ENCODE data around the gene UXT.

The UXT gene

GRCh38 chrX:47625365-47625764, 33.6 kb downstream of the UXT start:
- DNase-seq (ENCODE audit: insufficient read length, low spot score) (no peak), FAIRE-seq (no peak)
- no peak for TF ChIP-seq CTCF (IDR thresholded peaks at IDR 0.05; ENCODE audit: insufficient read depth, missing control alignments)

- no peak for TF ChIP-seq CTCF (IDR thresholded peaks at IDR 0.05; ENCODE audit: insufficient read depth, missing control alignments)
- FAIRE-seq (no peak), DNase-seq (ENCODE audit: insufficient read length, low spot score) (peak; percentile 64)
Measured at GRCh38 chrX:47623540-47624027, 35.4 kb downstream of the UXT start.

GRCh38 chrX:47621851-47622250, 37.1 kb downstream of the UXT start:
- TF ChIP-seq CTCF (IDR thresholded peaks at IDR 0.05; ENCODE audit: insufficient read depth, missing control alignments): no peak
- no peak for DNase-seq (ENCODE audit: insufficient read length, low spot score)
- FAIRE-seq: no peak

- no peak for TF ChIP-seq CTCF (IDR thresholded peaks at IDR 0.05; ENCODE audit: insufficient read depth, missing control alignments)
- no peak for DNase-seq (ENCODE audit: insufficient read length, low spot score)
- FAIRE-seq: no peak
Measured at GRCh38 chrX:47620303-47620685, 38.7 kb downstream of the UXT start.

GRCh38 chrX:47619486-47620302, 39.3 kb downstream of the UXT start, which contains the start of gene SYN1:
Gene SYN1, minus strand, starts transcription at chrX:47619857. Its CDS starts 129 bp downstream, at chrX:47619728.
- TF ChIP-seq CTCF (IDR thresholded peaks at IDR 0.05; ENCODE audit: insufficient read depth, missing control alignments): peak; percentile 16
- FAIRE-seq (no peak), DNase-seq (ENCODE audit: insufficient read length, low spot score) (peak; percentile 71)

- FAIRE-seq (no peak), DNase-seq (ENCODE audit: insufficient read length, low spot score) (no peak)
- no peak for TF ChIP-seq CTCF (IDR thresholded peaks at IDR 0.05; ENCODE audit: insufficient read depth, missing control alignments)
Measured at GRCh38 chrX:47618923-47619485, 40.0 kb downstream of the UXT start.

GRCh38 chrX:47614618-47615017, 44.4 kb downstream of the UXT start:
- no peak for FAIRE-seq
- TF ChIP-seq CTCF (IDR thresholded peaks at IDR 0.05; ENCODE audit: insufficient read depth, missing control alignments): no peak
- DNase-seq (ENCODE audit: insufficient read length, low spot score): no peak

All from D721Med (cell line).